HL-60 (cell line): ENCODE results near the gene P2RY12.

Source experiments
- CTCF ChIP-seq: IDR thresholded peaks from one replicate; pipeline ENCODE4 v1.5.1; 2011; ENCODE audit warnings: low read length, control low read depth, inconsistent platforms; ENCODE audit not compliant: insufficient read depth
- REST ChIP-seq: IDR thresholded peaks from 2 replicates; pipeline ENCODE4 v1.6.1; 2012; ENCODE audit warnings: low read depth; ENCODE audit not compliant: insufficient replicate concordance

GRCh38 chr3:151404316-151404715 lies 19.8 kb upstream of the P2RY12 start:
- TF ChIP-seq CTCF (no peak), REST (no peak)
